PC-3 (cell line): ENCODE measurements around the gene MRPS9.

Source experiments
- EZH2 ChIP-seq: fragments of 300-600 bp; sonication (generic); IDR thresholded peaks from one replicate; pipeline ENCODE4 v1.6.1; 2017; ENCODE audit warnings: antibody characterized with exemption, mild to moderate bottlenecking, low read length; ENCODE audit not compliant: unreplicated experiment
- EZH2phosphoT487 ChIP-seq: fragments of 300-600 bp; sonication (generic); IDR thresholded peaks from 2 replicates; pipeline ENCODE4 v1.6.1; 2018; ENCODE audit warnings: mild to moderate bottlenecking, antibody characterized with exemption, low read length, borderline replicate concordance
- TF ChIP-seq, protein P1 (sequence below): fragments of 300-600 bp; sonication (generic); conservative IDR thresholded peaks from 2 replicates; pipeline ENCODE4 v1.5.1; 2017; ENCODE audit warnings: antibody characterized with exemption, low read depth, mild to moderate bottlenecking, low read length

DNA sequence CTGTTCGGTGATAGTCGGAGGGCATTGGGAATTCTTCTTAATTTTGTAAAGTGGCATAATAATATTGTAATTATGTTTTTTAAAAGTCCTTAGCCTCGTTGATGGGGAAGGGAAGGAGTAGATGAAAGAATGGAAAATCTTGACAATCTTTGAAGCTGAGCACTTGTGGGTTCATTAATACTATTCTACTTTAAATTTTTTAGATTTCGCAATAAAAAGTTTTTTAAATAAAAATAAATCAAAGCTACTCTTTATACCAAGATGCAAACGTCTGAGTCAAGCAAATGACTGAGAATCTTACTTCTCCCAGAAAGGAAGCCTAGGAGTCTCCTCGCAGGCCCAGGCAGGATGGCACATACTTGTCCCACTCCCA, 105.2 kb downstream of the MRPS9 start:
- TF ChIP-seq EZH2 (no peak), EZH2phosphoT487 (no peak)
- TF ChIP-seq, protein P1, sequence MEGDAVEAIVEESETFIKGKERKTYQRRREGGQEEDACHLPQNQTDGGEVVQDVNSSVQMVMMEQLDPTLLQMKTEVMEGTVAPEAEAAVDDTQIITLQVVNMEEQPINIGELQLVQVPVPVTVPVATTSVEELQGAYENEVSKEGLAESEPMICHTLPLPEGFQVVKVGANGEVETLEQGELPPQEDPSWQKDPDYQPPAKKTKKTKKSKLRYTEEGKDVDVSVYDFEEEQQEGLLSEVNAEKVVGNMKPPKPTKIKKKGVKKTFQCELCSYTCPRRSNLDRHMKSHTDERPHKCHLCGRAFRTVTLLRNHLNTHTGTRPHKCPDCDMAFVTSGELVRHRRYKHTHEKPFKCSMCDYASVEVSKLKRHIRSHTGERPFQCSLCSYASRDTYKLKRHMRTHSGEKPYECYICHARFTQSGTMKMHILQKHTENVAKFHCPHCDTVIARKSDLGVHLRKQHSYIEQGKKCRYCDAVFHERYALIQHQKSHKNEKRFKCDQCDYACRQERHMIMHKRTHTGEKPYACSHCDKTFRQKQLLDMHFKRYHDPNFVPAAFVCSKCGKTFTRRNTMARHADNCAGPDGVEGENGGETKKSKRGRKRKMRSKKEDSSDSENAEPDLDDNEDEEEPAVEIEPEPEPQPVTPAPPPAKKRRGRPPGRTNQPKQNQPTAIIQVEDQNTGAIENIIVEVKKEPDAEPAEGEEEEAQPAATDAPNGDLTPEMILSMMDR, result no peak
